AG10803 (cell line): ENCODE results near the gene HAND2.

Experiments
- DNase-seq: peaks from one replicate; pipeline ENCODE4 v3.0.0; 2010; ENCODE audit warnings: low read depth
- H3K4me3 ChIP-seq: 2 replicates; pipeline ENCODE4 v1.5.1; 2011; ENCODE audit warnings: mild to moderate bottlenecking, low read length, control low read depth
- TF ChIP-seq, protein P1 (sequence below): conservative IDR thresholded peaks from 2 replicates; pipeline ENCODE4 v1.5.1; 2011; ENCODE audit warnings: mild to moderate bottlenecking, low read length, control low read depth, inconsistent platforms

HAND2 gene

DNA sequence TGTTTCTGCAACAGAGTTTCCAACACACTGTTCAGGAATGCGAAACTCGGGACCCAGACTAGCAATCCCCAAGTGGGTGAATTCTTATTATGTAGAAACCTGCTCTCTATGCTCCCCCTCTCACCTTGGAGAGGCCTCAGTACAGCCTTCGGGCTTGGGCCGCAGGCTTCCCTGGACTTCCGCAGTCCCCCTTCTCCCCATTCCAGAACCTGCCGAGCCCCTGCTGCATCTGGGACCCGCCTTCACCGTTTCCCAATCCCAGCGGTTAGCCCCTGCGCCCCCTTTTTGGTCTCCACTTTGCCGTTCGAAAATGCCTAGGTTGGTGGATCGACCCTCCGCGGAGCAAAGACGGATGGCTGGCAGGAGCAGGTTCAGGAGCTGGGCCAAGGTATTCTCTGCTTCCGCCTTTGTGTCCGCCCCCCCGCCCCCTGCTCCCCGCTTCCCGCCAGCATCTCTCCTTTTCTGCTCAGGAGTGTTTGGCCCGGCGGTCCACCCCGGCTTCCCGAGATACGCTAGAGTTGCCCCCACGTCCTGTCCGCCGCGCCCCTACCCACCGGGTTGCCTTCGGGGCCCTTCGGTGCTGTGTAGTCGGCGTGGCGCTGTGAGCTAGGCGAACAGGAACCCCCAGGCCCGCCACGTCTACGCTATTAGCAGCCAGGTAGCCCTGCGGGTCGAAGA, 11.5 kb downstream of the HAND2 start:
- H3K4me3 ChIP-seq = no peak overlapping the region
- TF ChIP-seq, protein P1, sequence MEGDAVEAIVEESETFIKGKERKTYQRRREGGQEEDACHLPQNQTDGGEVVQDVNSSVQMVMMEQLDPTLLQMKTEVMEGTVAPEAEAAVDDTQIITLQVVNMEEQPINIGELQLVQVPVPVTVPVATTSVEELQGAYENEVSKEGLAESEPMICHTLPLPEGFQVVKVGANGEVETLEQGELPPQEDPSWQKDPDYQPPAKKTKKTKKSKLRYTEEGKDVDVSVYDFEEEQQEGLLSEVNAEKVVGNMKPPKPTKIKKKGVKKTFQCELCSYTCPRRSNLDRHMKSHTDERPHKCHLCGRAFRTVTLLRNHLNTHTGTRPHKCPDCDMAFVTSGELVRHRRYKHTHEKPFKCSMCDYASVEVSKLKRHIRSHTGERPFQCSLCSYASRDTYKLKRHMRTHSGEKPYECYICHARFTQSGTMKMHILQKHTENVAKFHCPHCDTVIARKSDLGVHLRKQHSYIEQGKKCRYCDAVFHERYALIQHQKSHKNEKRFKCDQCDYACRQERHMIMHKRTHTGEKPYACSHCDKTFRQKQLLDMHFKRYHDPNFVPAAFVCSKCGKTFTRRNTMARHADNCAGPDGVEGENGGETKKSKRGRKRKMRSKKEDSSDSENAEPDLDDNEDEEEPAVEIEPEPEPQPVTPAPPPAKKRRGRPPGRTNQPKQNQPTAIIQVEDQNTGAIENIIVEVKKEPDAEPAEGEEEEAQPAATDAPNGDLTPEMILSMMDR = no peak
- peak; percentile 24 for DNase-seq

- TF ChIP-seq, protein P1 = no peak
- DNase-seq = no peak
- H3K4me3 ChIP-seq = no peak overlapping the region
Measured at GRCh38 chr4:173517781-173518424, 12.1 kb downstream of the HAND2 start.

DNA sequence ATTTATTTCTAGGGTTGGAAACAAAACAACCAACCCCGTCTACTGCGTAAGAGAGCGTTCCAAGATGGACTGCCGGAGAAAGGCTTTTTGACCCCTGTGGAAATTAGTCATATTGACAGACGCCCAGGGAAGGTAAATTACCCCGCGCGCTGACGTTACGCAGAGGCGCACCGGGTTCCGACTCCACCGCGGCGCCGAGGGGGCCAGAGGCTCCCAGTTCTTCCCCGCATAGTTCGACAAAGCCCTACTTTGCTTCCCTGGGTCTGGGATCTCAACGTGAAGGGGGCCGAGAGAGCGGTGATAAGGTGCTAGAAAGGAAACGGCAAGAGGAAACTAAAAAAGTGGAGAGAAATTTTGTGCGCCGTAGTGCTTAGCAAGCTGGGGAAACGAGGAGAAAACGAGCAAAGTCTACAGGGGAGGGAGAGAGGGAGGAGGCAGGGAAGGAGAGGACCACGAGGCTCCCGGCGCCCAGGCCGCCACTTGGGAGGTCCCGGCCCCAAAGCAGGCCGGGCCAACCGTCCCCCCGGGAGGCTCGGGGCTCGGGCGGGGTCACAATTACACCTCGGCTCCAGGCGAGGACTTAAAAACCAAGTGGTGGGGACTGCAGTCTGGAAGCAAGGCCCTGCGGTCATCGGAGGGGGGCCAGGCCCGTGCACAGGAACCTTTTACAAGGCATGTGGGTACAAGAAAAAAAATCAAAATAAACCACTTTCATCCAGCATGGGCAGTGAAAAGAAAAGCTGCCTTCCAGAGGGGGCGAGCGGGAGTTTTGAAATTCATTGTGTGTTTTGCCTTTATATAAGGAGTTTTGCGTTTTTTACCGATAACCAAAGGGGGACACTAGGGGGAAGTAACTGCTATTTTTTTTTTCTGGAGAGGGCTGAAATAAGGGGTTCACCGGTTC, 13.2 kb downstream of the HAND2 start:
- TF ChIP-seq, protein P1 = no peak
- H3K4me3 ChIP-seq = no peak overlapping the region
- DNase-seq = no peak

- TF ChIP-seq, protein P1 = no peak
- no peak for DNase-seq
- H3K4me3 ChIP-seq = no peak overlapping the region
Measured at GRCh38 chr4:173515458-173515857, 14.6 kb downstream of the HAND2 start.

GRCh38 chr4:173514641-173515217, 15.3 kb downstream of the HAND2 start:
- TF ChIP-seq, protein P1 = no peak
- no peak for DNase-seq
- no peak overlapping the region for H3K4me3 ChIP-seq

DNA sequence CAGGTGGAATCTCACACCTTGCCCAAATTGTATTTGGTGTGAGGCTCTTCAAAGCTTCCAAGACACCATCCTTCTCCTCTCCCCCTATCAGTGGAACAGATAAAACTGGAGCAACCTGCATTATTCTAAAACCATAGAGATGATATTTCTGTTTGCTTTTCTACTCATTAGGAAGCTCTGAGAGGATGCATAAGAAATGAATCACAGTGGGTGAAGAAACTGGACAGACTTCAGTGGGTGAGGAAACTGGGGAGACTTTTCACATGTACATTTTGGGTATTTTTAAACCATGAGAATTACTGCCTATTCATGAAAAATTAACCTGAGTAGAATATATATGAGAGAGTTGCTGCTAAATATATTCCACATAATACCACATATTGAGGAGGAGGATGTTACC, 16.4 kb downstream of the HAND2 start:
- peak; percentile 22 for DNase-seq
- H3K4me3 ChIP-seq = no peak overlapping the region
- TF ChIP-seq, protein P1 = no peak
